DMS 273 (cell line): Measurements from ENCODE around the gene PWP2.
"Not testable (repeated sequence)": the region's sequence is repeated elsewhere in the genome, so short reads cannot be mapped to it uniquely, and the experiment has no call there.

Experiments used
- DNase-seq: peaks from one replicate; lab custom pipeline; 2025; ENCODE audit not compliant: unreplicated experiment; lab: John Stamatoyannopoulos, UW

PWP2 gene

GRCh38 chr21:44082648-44083440, 24.4 kb upstream of the PWP2 start:
- no peak for DNase-seq

GRCh38 chr21:44083631-44084291, 23.4 kb upstream of the PWP2 start:
- no peak for DNase-seq

GRCh38 chr21:44084496-44085241, 22.5 kb upstream of the PWP2 start:
- DNase-seq, result no peak

GRCh38 chr21:44085491-44086321, 21.5 kb upstream of the PWP2 start:
- DNase-seq, result no peak

GRCh38 chr21:44086636-44087425, 20.4 kb upstream of the PWP2 start:
- no peak for DNase-seq

DNA sequence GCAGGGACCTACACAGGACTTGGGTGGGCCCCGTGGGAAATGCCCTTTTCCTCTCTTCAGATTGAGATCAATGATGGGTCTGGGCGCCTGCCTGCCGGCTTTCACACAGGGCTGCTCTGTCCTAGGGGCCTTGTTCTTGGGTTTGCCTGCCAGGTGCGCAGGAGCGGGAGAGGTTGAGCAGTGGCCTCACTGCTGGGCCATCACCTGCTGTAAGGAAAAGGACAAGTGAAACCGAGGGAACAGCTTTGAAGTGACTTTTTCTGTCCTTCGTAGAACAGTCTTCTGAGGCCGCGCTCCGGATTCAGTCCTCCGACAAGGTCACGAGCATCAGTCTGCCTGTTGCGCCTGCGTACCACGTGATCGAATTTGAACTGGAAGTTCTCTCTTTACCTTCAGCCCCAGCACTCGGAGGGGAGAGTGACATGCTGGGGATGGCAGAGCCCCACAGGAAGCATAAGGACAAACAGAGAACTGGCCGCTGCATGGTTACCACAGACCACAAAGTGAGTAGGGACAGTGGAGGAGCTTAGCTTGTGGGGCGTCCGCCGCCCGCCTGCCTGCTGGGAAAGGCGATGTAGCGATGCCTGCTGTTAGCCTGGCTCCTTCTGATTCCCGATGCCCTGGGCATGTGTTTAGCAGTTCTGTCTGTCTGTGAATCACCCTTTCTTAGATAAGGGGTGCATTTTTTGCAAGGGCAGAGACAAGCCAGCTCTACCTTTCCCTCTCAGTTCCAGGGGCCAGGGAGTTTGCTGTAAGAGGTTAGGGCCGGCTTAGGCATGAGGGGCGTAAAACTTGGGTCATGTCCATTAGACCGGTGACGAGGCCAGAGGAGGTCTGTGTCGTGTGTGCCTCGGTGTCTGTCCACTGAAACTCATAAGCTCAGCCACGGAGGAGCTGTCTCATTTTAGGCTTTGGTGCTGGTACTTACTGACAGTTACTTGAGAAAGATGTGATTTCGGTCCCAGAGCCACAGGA, 19.5 kb upstream of the PWP2 start:
- DNase-seq, result no peak

DNA sequence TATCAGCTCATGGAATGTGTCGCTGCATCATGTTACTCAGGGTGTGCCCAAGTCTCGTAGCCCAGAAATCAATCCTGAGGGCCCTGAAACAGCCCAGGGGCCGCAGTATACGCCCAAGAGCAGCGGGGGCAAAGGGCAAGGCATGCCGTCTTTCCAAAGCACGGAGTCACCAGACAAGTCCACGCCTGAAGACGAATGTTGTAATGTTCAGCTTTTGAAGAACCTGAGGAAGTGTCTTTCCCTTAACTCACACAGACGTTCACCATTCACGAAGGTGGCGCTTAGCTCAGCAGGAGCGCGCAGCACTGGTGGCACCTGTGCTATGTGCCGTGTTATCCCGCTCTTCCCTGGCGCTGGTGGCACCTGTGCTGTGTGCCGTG, 18.8 kb upstream of the PWP2 start:
- no peak for DNase-seq

GRCh38 chr21:44089001-44089911, 17.9 kb upstream of the PWP2 start:
- DNase-seq, result no peak

DNA sequence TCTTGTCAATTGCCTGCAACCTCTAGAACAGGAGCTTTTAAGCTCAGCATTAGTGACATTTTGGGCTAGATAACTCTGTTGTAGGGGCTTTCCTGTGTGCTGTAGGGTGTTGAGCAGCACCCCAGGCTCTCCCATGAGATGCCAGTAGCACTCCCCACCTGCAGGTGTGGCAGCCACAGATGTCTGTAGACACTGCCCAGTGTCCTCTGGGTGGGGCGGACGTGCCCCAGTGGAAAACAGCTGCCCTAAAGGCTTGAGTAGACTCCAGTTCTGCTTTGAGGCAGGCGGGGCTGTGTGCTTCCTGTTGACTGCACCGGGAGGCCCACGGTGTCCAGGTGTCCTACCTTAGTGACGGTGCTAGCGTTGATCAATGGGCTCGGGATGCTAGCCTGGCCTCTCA, 16.9 kb upstream of the PWP2 start:
- DNase-seq, result no peak

DNA sequence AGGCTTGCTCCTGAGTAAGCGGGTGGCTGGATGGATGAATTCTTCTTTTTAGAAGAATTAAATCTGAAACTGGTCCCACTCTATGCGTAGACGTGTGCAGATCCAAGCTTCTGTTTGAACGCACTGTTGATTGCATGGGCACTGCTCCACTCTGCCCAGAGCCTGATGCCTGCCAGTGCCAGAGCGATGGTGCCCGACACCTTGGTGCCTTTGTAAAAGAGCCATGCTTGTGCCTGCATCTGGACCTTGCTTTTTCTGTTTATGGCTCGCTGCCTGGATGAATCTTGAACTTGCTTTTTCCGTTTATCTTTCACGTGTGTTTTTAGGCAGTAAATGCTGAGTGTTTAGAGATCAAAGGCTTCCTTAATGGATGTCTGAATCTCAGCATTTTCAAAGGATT, 15.0 kb upstream of the PWP2 start:
- no peak for DNase-seq

DNA sequence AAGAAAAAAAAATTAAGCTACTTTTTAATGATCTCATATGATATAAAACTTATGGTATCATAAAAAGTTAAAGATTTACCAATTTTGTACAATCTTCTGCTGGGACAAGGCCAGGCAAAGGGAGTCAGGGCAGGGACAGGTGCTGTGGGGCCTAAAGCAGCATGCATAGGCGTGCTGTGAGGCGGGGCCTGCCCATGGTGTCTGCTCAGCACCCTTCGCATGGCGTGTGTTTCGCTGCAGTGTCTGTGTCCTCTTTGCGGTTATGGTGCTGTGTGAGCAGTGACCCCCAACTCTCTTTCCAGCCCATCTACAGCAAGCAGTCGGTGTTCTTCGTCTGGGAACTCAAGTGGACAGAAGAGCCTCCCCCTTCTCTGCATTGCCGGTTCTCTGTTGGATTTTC, 13.4 kb upstream of the PWP2 start:
- no peak for DNase-seq

DNA sequence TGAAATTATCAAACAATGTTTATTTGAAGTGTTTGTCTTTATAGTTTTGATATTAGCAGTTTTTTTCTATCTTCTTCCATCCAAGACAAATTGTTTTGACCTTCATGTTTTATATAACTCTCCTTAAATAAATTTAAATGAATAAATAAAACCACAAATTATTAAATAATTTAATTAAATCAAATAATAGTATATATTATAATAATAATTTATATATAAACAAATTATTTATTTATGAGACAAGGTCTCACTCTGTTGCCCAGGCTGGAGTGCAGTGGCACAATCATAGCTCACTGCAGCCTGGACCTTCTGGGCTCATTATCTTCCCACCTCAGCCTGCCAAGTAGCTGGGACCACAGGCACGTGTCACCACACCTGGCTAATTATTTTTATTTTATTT, 12.4 kb upstream of the PWP2 start:
- no peak for DNase-seq

GRCh38 chr21:44098507-44098906, 8.7 kb upstream of the PWP2 start:
- not testable (repeated sequence) for DNase-seq

GRCh38 chr21:44098964-44099363, 8.2 kb upstream of the PWP2 start:
- DNase-seq, result not testable (repeated sequence)

DNA sequence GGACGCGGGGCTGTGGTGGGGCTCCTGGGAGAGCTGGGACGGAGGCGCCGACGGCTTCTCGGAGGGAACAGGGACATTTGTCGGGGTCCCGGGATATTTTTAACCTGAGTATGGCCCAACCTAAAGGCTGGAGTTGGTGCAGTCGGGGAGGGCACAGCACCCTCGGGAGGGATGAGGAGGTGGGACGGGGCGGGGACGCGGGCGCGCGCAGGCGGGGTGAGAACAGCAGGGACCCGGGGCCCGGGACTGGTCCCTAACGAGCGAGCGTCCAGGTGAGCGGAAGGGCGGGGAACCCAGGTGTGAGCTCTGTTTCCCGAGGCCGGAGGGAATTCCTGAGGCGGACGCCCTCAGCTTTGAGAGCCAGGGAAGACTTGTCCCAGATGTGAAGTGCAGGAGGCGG, 390 bp downstream of the PWP2 start:
- DNase-seq, result not testable (repeated sequence)

DNA sequence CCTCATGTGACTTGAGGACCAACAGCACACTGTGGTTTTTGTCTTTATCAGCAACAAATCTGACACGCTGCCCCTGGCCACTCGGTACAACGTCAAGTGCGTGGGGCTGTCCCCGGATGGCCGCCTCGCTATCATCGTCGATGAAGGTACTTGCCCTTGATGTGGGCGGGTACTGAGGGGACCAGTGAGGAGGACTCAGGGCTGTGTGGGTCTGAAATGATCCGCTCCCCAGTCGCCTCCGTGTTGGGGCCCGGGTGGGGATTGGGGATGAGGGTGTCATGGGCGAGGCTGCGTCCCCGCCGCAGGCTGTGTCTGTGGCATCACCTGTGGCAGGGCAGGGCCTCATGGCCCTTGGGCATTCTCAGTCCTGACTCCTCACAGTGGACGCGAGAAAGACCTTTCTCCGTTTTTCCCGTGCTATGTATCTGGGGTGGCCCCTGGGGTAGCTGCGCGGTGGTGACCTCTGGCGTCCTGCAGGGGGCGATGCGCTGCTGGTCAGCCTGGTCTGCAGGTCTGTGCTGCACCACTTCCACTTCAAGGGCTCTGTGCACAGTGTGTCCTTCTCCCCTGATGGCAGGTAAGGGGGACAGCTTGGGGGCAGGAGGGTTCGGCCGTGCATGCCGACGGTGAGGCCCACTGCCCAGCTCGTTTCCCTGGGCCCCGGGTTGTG, 6.6 kb downstream of the PWP2 start:
- DNase-seq, result not testable (repeated sequence)

GRCh38 chr21:44122131-44122530, 14.9 kb downstream of the PWP2 start:
- DNase-seq, result not testable (repeated sequence)

DNA sequence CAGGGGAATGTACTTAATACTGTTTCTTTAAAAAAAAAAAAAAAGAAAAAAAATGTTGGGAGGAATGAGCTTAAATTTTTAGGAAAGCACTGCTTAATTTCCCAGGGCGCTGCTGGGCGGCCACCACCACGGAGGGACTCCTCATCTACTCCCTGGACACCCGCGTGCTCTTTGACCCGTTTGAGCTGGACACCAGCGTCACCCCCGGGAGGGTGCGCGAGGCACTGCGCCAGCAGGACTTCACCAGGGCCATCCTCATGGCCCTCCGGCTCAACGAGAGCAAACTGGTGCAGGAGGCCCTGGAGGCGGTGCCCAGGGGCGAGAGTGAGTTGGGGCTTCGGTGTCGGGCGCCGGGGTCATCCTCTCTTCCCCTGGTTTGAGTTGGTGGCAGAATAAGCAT, 20.6 kb downstream of the PWP2 start:
- DNase-seq, result not testable (repeated sequence)
